ENCODE measurements around the gene CRYBG2. TPM values are rescaled to one million over a fixed set of nuclear protein-coding genes. Genes with fewer than 3 reads are reported as not detected.
"Not testable (repeated sequence)": the region's sequence is repeated elsewhere in the genome, so short reads cannot be mapped to it uniquely, and the experiment has no call there.

Gene CRYBG2
- total RNA-seq, 1 donor from 2014 or later: 6.9 TPM

DNA sequence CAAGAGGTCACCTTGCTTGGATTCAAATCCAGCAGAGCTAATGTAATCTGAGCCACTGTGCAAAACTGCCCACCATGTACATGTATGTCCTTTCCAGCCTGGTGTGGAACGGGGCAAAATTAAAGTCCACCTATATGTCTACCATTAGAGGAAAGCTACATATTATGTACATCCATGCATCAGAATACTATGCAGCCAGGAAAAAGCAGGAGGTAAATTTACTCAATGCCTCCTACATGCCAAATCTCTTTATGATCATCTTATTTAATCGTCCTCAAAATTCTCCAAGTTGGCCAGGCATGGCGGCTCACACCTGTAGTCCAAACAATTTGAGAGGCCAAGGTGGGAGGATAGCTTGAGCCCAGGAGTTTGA is 24.9 kb upstream of the CRYBG2 start:
- Histone ChIP-seq H3K9me3 (no peaks in the 10 kb centered on the region), H3K4me1 (peaks cover 16% of the 10 kb centered on the region)
- intact Hi-C loops (cut with DNase I): no loop called here

DNA sequence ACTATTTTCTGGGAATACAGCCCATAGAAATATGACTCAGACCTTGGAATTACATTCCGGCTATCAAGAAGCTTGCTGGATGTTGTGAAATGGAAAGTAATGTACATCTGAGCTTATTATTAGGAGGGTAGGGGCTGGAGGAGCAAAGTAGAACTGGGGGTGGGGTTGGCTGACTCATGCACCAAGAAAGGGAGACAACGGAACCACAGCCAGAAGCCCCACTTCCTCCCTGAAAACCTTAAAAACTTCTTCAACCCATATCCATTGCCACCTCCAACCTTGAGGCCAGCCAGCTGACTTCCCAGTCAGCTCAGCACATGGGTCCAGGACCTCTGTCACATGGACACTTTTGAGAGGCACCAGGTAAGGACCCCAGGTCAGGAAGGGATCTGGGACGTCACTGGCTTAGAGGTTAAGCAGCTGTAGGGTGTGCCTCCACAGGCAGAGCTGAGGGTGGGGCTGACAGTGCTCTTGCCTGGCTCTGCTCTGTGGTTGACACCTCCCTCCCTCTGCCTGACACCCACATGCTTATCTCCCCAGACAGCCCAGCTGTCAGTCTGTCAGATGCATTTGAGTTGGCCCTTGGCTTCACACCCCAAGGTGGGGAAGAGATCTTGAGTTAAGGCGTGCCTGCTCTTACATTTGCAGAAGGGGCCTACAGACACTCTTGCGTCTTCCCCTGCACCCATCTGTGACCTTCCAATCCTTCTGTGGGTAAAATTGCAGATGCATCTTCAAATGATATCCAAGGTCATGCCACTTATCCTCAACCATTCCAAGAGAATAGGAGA is 24.4 kb upstream of the CRYBG2 start:
- intact Hi-C loops (cut with DNase I): no loop called here
- H3K36me3 ChIP-seq: no peaks in the 10 kb centered on the region
- DNase-seq (no peak), ATAC-seq (peak; percentile 95)
- H3K27ac ChIP-seq: no peak overlapping the region
- H3K9me3 ChIP-seq: no peaks in the 10 kb centered on the region
- H3K4me1 ChIP-seq: peaks cover 16% of the 10 kb centered on the region
- H3K27me3 ChIP-seq: no peaks in the 10 kb centered on the region
- H3K4me3 ChIP-seq: no peak overlapping the region
- TF ChIP-seq, protein P1, sequence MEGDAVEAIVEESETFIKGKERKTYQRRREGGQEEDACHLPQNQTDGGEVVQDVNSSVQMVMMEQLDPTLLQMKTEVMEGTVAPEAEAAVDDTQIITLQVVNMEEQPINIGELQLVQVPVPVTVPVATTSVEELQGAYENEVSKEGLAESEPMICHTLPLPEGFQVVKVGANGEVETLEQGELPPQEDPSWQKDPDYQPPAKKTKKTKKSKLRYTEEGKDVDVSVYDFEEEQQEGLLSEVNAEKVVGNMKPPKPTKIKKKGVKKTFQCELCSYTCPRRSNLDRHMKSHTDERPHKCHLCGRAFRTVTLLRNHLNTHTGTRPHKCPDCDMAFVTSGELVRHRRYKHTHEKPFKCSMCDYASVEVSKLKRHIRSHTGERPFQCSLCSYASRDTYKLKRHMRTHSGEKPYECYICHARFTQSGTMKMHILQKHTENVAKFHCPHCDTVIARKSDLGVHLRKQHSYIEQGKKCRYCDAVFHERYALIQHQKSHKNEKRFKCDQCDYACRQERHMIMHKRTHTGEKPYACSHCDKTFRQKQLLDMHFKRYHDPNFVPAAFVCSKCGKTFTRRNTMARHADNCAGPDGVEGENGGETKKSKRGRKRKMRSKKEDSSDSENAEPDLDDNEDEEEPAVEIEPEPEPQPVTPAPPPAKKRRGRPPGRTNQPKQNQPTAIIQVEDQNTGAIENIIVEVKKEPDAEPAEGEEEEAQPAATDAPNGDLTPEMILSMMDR (IDR thresholded peaks at IDR 0.05): no peak

More for the DNA sequence above, 24.9 kb upstream of the CRYBG2 start:
- ATAC-seq (no peak), DNase-seq (no peak)
- Histone ChIP-seq H3K36me3 (no peaks in the 10 kb centered on the region), H3K27me3 (no peaks in the 10 kb centered on the region), H3K4me3 (no peak overlapping the region), H3K27ac (no peak overlapping the region)
- TF ChIP-seq, protein P1 (IDR thresholded peaks at IDR 0.05): no peak

DNA sequence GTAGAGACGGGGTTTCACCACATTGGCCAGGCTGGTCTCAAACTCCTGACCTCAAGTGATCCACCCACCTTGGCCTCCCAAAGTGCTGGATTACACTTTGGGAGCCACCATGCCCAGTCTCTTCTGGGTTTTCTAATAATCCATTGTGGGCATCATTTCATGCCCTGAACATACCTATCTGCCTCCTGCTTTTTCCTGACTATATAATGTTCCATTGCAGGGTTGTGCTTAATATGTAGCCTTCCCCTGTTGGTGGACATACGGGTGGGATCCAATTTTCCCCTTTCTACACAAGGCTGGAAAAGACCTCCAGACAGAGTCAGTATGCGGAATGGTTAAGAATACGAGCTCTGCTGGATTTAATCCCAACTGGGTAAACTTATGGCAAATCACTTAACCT is 22.1 kb upstream of the CRYBG2 start:
- ATAC-seq: no peak

DNA sequence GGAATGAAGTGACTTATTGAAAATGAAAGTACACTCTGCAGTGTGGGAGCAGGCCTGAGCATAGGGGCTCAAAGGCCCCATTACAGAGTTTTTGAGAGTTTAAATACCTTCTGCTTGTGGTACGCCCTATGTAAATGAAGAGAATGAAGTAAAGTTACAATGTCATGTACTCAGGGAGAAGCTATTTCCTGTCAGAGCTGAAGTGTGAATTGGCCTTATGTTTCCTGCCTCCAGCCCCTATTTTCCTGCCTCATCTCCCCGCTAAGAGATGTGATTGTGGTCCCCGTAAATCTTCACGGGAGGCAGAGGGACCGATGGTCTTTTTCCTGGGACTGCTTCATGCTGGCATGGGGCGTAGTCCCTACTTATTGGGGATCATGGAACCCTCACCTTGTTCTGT is 21.2 kb upstream of the CRYBG2 start:
- Histone ChIP-seq H3K9me3 (no peaks in the 10 kb centered on the region), H3K36me3 (no peaks in the 10 kb centered on the region), H3K4me3 (no peak overlapping the region), H3K27ac (no peak overlapping the region), H3K27me3 (no peaks in the 10 kb centered on the region), H3K4me1 (peaks cover 16% of the 10 kb centered on the region)
- DNase-seq (no peak), ATAC-seq (no peak)
- intact Hi-C loops (cut with DNase I): no loop called here
- TF ChIP-seq, protein P1 (IDR thresholded peaks at IDR 0.05): no peak

More for the DNA sequence above, 22.1 kb upstream of the CRYBG2 start:
- TF ChIP-seq, protein P1 (IDR thresholded peaks at IDR 0.05): no peak
- no peaks in the 10 kb centered on the region for H3K9me3 ChIP-seq
- DNase-seq: no peak
- H3K4me1 ChIP-seq: peaks cover 16% of the 10 kb centered on the region
- intact Hi-C loops (cut with DNase I): no loop called here
- H3K36me3 ChIP-seq: no peaks in the 10 kb centered on the region
- H3K27me3 ChIP-seq: no peaks in the 10 kb centered on the region
- H3K4me3 ChIP-seq: no peak overlapping the region
- H3K27ac ChIP-seq: no peak overlapping the region

DNA sequence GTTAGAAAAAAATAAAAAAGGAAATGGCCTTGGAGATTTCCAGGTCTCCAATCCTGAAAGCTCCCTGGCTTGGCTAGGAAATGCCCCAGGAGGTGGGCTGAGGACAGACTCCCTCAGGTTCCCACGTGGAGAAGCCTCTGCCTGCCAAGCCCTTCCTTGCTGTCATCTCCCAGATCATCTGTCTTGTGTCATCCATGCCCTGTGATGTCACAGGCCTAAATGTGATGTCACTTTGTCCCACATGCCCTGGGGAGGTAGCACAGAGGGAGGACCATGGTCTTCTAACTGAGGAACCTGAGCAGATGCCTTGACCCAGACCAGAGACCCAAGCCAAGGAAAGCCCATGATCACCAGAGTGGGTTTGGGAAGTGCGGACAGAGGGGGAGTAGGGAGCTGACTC is 20.4 kb upstream of the CRYBG2 start:
- H3K27me3 ChIP-seq; ATAC-seq; H3K27ac ChIP-seq; H3K36me3 ChIP-seq; intact Hi-C loops (cut with DNase I); H3K9me3 ChIP-seq; H3K4me3 ChIP-seq; DNase-seq: not testable (repeated sequence)
- H3K4me1 ChIP-seq: peaks cover 16% of the 10 kb centered on the region

DNA sequence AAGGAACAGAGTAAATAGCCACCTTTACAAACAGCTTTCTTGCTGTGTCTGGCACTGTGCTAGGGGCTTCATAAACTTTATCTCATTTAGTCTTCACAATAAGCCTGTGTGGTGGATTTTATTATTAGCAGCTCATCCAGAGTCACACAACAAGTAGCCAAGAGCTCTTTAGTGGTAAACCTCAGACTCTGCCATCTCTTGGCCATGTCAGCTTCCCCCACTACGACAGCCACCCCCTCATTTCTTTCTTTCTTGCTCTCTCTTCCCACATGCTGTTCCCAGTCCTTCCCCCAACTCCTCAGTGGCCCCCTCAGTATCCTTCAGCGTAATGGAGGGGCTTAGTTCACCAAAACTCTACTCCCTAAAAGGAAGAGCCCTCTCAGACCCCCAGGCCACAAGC is 19.9 kb upstream of the CRYBG2 start:
- ATAC-seq (no peak), DNase-seq (no peak)
- H3K4me3 ChIP-seq: no peak overlapping the region
- H3K36me3 ChIP-seq: no peaks in the 10 kb centered on the region
- intact Hi-C loops (cut with DNase I): no loop called here
- no peak overlapping the region for H3K27ac ChIP-seq
- no peaks in the 10 kb centered on the region for H3K9me3 ChIP-seq
- no peaks in the 10 kb centered on the region for H3K27me3 ChIP-seq
- TF ChIP-seq, protein P1 (IDR thresholded peaks at IDR 0.05): no peak
- peaks cover 13% of the 10 kb centered on the region for H3K4me1 ChIP-seq
